ENCODE data around the gene LBHD2. TPM values are rescaled to one million over a fixed set of nuclear protein-coding genes. Genes with fewer than 3 reads are reported as not detected.

The LBHD2 gene
- polyA plus RNA-seq, 1 donor (not counting 4 experiments of a cell fraction or from before 2014, with no cell fraction given): not detected

DNA sequence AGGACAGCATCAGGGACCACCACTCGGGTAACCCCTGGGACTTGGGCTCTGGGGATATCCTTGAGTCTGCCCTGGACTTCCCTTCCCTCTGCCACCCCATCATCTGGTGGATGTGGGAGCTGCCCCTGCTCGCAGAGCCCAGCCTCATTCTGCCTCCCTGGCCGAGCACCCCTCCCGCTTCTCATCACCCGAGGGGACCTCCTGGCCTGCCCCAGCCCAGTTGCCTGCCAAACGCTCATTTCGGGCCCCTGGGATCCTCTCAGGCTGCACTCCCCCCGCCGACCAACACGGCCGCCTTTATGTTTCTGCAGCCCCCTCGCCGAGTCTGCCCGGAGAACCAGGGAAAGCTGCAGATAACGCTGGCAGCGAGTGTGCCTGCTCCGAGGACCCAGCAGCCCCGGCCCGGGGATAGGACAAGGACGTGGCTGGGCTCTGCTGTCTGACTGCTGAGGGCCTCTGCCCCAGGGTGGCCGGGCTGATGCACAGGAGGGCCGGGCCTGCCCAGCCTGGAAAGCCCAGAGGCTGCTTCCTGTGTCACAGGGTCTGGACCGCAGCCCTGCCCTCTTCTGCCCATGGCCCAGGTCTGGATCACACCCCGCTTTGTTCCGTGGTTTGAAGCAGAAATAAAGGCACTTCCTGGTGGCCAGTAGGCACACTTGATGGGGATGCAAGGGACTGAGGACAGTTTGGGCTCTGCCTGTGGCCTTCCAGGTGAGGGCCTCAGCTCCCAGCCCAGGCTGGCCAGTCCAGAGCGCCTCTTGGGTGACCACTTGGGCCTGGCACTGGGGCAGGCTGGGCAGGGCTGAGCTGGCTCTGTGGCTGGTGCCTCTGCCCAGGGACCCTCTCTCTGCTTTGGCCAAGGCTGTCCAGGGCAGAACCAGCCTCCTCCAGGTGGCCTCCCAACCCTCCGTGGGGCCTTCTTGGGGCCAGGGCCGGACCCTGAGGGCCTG lies 5.7 kb downstream of the LBHD2 start:
- no peak overlapping the region for H3K9ac ChIP-seq (ENCODE audit: control insufficient read depth, extremely low read depth, insufficient read depth, low read length)

DNA sequence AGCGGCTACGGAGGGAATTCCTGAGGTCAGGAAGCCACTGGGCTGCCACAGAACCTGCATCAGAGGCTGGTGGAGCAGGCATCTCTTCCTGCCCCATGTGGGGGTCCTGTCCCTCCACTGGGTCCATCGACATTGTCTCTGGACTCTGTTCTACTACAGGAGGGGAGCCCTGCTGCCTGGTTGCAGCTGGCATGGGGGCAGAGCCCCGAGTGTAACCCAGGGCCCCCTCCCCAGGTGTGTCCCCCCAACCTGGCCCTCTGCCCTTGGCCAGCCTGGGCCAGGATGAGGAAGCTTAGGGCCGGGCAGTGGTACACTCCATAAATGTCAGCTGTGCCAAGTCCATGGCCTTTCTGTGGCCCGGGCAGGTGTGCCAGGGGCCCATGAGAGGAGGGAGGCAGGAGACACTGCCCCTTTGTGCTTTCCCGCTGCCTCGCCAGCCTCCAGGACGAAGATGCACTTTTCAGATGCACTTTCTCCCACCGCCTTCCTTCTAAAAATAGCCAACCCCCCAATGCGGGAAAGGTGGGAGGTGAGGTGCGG lies 6.5 kb downstream of the LBHD2 start:
- Histone ChIP-seq H3K27ac (ENCODE audit: control insufficient read depth, insufficient read depth, low read length) (no peak overlapping the region), H2AFZ (ENCODE audit: control insufficient read depth, low read length) (no peak overlapping the region), H4K20me1 (ENCODE audit: control insufficient read depth, extremely low read depth, insufficient read depth, low read length) (no peaks in the 10 kb centered on the region), H3K9me3 (ENCODE audit: control insufficient read depth, low read depth, low read length) (no peaks in the 10 kb centered on the region), H3K9me1 (ENCODE audit: control insufficient read depth, extremely low read depth, insufficient read depth, low read length) (no peaks in the 10 kb centered on the region), H3K36me3 (ENCODE audit: control insufficient read depth in 2 of 2, extremely low read depth in 1 of 2, insufficient read depth in 2 of 2, low read length in 2 of 2) (no peaks in the 10 kb centered on the region), H3K27me3 (ENCODE audit: control insufficient read depth, extremely low read depth, insufficient read depth, low read length) (peaks cover 16% of the 10 kb centered on the region), H3K4me1 (ENCODE audit: control insufficient read depth, extremely low read depth, insufficient read depth, low read length) (no peaks in the 10 kb centered on the region), H3K9ac (ENCODE audit: control insufficient read depth, extremely low read depth, insufficient read depth, low read length) (no peak overlapping the region), H3K4me2 (ENCODE audit: control insufficient read depth, extremely low read depth, insufficient read depth, low read depth, low read length) (no peak overlapping the region), H3K79me2 (ENCODE audit: control insufficient read depth, insufficient read depth, low read length) (no peaks in the 10 kb centered on the region), H3K4me3 (ENCODE audit: control insufficient read depth in 2 of 3, extremely low read depth in 1 of 3, insufficient read depth in 2 of 3, low read depth in 1 of 3, low read length in 3 of 3) (no peak overlapping the region)
- TF ChIP-seq CTCF (optimal IDR thresholded peaks at IDR 0.05 in 1 of 3, IDR thresholded peaks at IDR 0.05 in 1 of 3, conservative IDR thresholded peaks at IDR 0.05 in 1 of 3; ENCODE audit: extremely low read depth in 1 of 3, insufficient read depth in 2 of 3, low read length in 3 of 3) (no peak), EZH2 (IDR thresholded peaks at IDR 0.05; ENCODE audit: low read length) (no peak)
- DNase-seq (ENCODE audit: low read depth, low spot score): no peak
- dilution Hi-C loops (cut with MboI; ENCODE audit: extremely low pct_ligation_motif_present, low sequenced_read_pairs): no loop called here
- no peak for FAIRE-seq

More for the DNA sequence above, 5.7 kb downstream of the LBHD2 start:
- Histone ChIP-seq H2AFZ (ENCODE audit: control insufficient read depth, low read length) (no peak overlapping the region), H3K27me3 (ENCODE audit: control insufficient read depth, extremely low read depth, insufficient read depth, low read length) (peaks cover 25% of the 10 kb centered on the region), H3K4me2 (ENCODE audit: control insufficient read depth, extremely low read depth, insufficient read depth, low read depth, low read length) (no peak overlapping the region), H3K4me1 (ENCODE audit: control insufficient read depth, extremely low read depth, insufficient read depth, low read length) (no peaks in the 10 kb centered on the region), H4K20me1 (ENCODE audit: control insufficient read depth, extremely low read depth, insufficient read depth, low read length) (no peaks in the 10 kb centered on the region), H3K36me3 (ENCODE audit: control insufficient read depth in 2 of 2, extremely low read depth in 1 of 2, insufficient read depth in 2 of 2, low read length in 2 of 2) (no peaks in the 10 kb centered on the region), H3K79me2 (ENCODE audit: control insufficient read depth, insufficient read depth, low read length) (no peaks in the 10 kb centered on the region), H3K9me3 (ENCODE audit: control insufficient read depth, low read depth, low read length) (no peaks in the 10 kb centered on the region), H3K4me3 (ENCODE audit: control insufficient read depth in 2 of 3, extremely low read depth in 1 of 3, insufficient read depth in 2 of 3, low read depth in 1 of 3, low read length in 3 of 3) (no peak overlapping the region), H3K27ac (ENCODE audit: control insufficient read depth, insufficient read depth, low read length) (no peak overlapping the region), H3K9me1 (ENCODE audit: control insufficient read depth, extremely low read depth, insufficient read depth, low read length) (no peaks in the 10 kb centered on the region)
- DNase-seq (ENCODE audit: low read depth, low spot score) (no peak), FAIRE-seq (no peak)
- no peak for TF ChIP-seq EZH2 (IDR thresholded peaks at IDR 0.05; ENCODE audit: low read length)
- TF ChIP-seq CTCF (optimal IDR thresholded peaks at IDR 0.05 in 1 of 3, IDR thresholded peaks at IDR 0.05 in 1 of 3, conservative IDR thresholded peaks at IDR 0.05 in 1 of 3; ENCODE audit: extremely low read depth in 1 of 3, insufficient read depth in 2 of 3, low read length in 3 of 3): no peak
- dilution Hi-C loops (cut with MboI; ENCODE audit: extremely low pct_ligation_motif_present, low sequenced_read_pairs): no loop called here

All from keratinocyte (primary cell).